Skeletal muscle tissue (tissue), 4 donors: ENCODE results near the gene FECH. TPM values are rescaled to one million over a fixed set of nuclear protein-coding genes. Genes with fewer than 3 reads are reported as not detected.
"Not testable (repeated sequence)": the region's sequence is repeated elsewhere in the genome, so short reads cannot be mapped to it uniquely, and the experiment has no call there.

Experiments
- H3K27ac ChIP-seq: one replicate; pipeline ENCODE4 v1.7.0; 2013; ENCODE audit warnings: mild to moderate bottlenecking, low read depth, low read length, inconsistent platforms
- H3K27me3 ChIP-seq, 3 donors: one replicate each; pipeline ENCODE4 v1.7.0; 2013; ENCODE audit warnings: low read length in 3 of 3; ENCODE audit not compliant: control insufficient read depth in 3 of 3, insufficient read depth in 3 of 3
- H3K36me3 ChIP-seq, 3 donors: one replicate each; pipeline ENCODE4 v1.7.0; 2013; ENCODE audit warnings: low read length in 3 of 3; ENCODE audit not compliant: control insufficient read depth in 3 of 3, insufficient read depth in 3 of 3
- H3K4me1 ChIP-seq, 3 donors: one replicate each; pipeline ENCODE4 v1.7.0; 2013; ENCODE audit warnings: low read length in 3 of 3, mild to moderate bottlenecking in 3 of 3; ENCODE audit not compliant: control insufficient read depth in 3 of 3, insufficient read depth in 3 of 3
- H3K4me3 ChIP-seq, 3 donors: one replicate each; pipeline ENCODE4 v1.7.0; 2013; ENCODE audit warnings: low read length in 3 of 3
- H3K9ac ChIP-seq, 3 donors: one replicate each; pipeline ENCODE4 v1.7.0; 2013; ENCODE audit warnings: low read length in 3 of 3, mild to moderate bottlenecking in 3 of 3, moderate library complexity in 2 of 3, low read depth in 1 of 3
- H3K9me3 ChIP-seq, 3 donors: one replicate each; pipeline ENCODE4 v1.7.0; 2013; ENCODE audit warnings: low read length in 3 of 3; ENCODE audit not compliant: control insufficient read depth in 3 of 3
- total RNA-seq: library from RNA; depleted of rRNA; stranded (reverse); fragments of >200 nt; gene quantifications from one replicate; pipeline ENCODE4 v1.2.3, GENCODE V29; 2014
- donor health status: Osteomylitis.

FECH gene
- total RNA-seq, 1 donor from 2014 or later = 50.6 TPM

DNA sequence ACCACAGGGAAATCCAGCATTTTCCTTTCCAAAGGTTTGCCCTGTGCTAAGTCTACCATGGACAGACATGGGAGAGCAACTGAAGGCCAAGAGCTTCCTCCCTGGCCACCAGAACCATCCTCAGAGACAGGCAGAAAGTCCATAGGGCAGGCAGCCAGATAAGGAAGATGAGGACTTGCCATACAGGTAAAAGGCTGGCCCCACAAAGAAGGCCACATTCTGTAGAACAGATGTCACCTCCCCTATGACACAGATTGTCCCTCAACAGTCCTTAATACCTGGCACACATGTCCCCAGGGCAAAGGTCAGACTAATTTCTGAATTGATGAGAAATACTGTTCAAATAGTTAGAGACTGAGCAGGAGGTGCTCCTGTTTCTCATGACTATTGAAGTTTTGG lies 52.0 kb downstream of the FECH start:
- H3K27me3 ChIP-seq = no peaks in the 10 kb centered on the region
- H3K9ac ChIP-seq = no peak overlapping the region
- H3K36me3 ChIP-seq = no peaks in the 10 kb centered on the region
- H3K27ac ChIP-seq = no peak overlapping the region
- no peak overlapping the region for H3K4me3 ChIP-seq
- H3K9me3 ChIP-seq = no peaks in the 10 kb centered on the region
- H3K4me1 ChIP-seq = peaks cover 13 to 14% (median 13%) of the 10 kb centered on the region in 3 donors

DNA sequence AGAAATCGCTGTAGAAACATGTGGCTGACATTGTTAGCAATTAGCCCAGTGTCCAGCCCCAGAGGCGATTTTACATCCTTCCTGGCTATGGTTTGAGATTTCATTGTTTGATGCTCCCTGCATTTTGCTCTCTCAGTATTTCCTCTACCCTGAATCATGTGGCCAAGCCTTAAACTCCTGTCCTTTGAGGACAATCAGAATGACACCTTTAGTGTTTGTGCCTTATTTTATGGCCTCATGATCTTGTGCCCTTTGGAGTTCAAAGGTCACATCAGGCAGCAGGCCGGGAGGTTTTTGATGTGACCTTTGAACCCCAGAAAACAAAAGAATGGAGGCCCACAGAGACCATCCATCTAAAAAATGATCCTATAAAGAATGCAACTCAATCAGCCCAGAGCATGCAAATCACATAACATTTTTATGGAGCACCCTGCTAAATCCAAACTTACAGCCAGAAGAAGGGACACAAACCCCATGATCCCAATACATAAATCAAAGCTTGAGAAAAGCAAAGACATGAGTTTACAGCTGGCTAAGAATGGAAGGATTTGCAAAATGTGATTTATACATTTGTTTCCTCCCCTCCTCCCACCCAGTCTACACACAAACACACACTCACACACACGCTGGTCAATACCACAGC lies 52.5 kb downstream of the FECH start:
- peak overlapping the region in 1 of 3 donors; percentile 72 for H3K9ac ChIP-seq
- H3K36me3 ChIP-seq = no peaks in the 10 kb centered on the region
- H3K4me3 ChIP-seq = no peak overlapping the region
- H3K27ac ChIP-seq = peak overlapping the region; percentile 22
- no peaks in the 10 kb centered on the region for H3K9me3 ChIP-seq
- H3K4me1 ChIP-seq = peaks cover 13 to 14% (median 13%) of the 10 kb centered on the region in 3 donors
- no peaks in the 10 kb centered on the region for H3K27me3 ChIP-seq

DNA sequence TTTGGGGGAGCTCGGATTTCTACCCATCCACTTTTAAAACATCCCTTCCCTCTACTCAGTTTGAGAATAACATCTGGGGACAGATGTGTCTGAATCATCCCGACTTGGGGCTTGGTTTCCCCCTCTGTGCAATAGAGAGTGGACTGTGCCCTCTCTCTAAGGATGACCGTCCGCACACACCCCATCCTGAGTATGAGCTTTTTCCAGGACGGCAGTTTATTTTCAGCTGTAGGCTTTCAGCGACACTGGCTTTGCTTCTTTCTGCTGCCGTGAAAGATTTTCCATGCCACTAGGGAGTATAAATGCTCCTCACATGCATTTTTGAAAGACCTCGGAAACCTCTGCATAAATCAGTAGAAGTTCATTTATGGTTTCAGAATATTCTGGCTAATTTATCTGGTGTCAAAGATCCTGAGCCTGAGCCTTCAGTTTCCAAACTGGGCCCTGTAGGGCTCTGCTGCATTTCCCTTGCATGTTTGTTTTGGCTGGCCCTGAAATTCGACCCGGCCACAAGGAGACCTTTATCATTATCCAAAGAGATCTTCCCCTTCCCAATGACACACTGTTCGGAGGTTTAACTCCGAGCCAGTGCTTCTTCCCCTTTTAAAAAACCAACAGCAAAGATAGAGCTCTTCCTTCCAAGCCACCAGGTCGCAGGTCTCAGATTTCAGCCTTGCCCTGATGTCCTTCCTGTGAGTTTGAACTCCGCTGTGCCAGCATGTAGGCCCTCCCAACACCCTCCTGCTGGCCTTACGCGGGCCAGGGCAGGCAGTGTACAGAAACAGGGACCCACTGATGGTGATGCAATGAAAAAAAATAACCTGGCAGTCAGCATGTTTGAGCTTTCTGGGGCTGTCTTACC lies 53.3 kb downstream of the FECH start:
- no peaks in the 10 kb centered on the region for H3K27me3 ChIP-seq
- H3K4me3 ChIP-seq = peak overlapping the region; percentile 2 to 46 (median 36)
- H3K27ac ChIP-seq = peak overlapping the region; percentile 22
- no peaks in the 10 kb centered on the region for H3K9me3 ChIP-seq
- no peaks in the 10 kb centered on the region for H3K36me3 ChIP-seq
- peaks cover 13 to 14% (median 13%) of the 10 kb centered on the region in 3 donors for H3K4me1 ChIP-seq
- peak overlapping the region in 2 of 3 donors; percentile 44 to 72 for H3K9ac ChIP-seq

DNA sequence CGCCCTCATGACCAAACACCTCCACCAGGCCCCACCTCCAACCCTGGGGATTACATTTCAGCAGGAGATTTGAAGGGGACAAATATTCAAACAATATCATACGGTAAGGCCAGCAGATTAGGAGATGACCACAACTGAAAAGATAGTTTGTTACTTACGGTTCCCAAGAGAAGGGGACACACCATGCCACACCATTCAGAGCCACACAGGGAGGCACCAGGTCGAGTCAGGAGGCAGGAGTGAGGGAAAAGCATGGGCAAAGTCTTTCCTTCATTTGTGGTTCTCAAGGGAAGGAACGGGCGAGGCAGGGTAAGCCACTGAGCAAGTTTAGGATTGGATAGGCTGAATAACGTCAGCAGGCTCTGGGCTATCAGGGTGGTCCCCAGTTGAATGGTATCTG lies 57.4 kb downstream of the FECH start:
- Histone ChIP-seq H3K9ac (no peak overlapping the region), H3K4me1 (peaks cover 13 to 14% (median 13%) of the 10 kb centered on the region in 3 donors), H3K27me3 (no peaks in the 10 kb centered on the region), H3K9me3 (peaks cover 0 to 3% (median 0%) of the 10 kb centered on the region in 3 donors), H3K4me3 (no peak overlapping the region), H3K27ac (no peak overlapping the region), H3K36me3 (no peaks in the 10 kb centered on the region)

DNA sequence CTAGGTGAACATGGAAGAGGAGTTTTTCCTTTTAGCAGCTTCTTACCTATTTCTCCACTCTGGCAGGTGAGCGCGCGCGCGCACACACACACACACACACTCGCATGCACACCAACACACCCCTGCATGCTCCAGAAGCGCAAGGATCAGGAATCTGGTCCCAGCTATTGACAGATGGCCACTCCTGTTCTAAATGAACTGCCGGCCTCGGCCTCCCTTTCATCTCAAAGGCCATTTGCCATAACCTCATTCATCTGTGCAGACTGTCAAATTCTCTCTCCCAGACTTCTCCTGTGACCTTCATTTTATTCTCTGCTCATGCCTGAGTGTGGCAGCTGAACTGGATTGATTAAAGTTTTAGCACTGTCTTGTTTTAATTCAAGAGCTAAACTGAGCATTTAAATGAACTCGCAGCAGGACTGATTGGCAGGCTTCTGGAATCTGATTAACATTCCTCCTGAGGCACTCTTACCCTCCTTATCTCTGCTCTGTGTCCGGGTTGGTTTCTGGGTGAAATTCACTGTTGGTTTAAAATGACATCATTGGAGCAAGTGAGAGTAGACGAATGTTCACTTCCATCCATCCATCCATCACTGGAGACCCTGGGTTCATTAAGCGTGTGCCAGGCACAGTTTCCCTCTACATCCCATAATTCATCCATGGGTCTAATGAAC lies 58.8 kb downstream of the FECH start:
- Histone ChIP-seq H3K36me3 (no peaks in the 10 kb centered on the region), H3K4me3 (no peak overlapping the region), H3K27me3 (peaks cover 0 to 2% (median 0%) of the 10 kb centered on the region in 3 donors), H3K9me3 (peaks cover 0 to 3% (median 0%) of the 10 kb centered on the region in 3 donors), H3K9ac (no peak overlapping the region), H3K27ac (no peak overlapping the region), H3K4me1 (peaks cover 1 to 2% (median 1%) of the 10 kb centered on the region in 3 donors)

DNA sequence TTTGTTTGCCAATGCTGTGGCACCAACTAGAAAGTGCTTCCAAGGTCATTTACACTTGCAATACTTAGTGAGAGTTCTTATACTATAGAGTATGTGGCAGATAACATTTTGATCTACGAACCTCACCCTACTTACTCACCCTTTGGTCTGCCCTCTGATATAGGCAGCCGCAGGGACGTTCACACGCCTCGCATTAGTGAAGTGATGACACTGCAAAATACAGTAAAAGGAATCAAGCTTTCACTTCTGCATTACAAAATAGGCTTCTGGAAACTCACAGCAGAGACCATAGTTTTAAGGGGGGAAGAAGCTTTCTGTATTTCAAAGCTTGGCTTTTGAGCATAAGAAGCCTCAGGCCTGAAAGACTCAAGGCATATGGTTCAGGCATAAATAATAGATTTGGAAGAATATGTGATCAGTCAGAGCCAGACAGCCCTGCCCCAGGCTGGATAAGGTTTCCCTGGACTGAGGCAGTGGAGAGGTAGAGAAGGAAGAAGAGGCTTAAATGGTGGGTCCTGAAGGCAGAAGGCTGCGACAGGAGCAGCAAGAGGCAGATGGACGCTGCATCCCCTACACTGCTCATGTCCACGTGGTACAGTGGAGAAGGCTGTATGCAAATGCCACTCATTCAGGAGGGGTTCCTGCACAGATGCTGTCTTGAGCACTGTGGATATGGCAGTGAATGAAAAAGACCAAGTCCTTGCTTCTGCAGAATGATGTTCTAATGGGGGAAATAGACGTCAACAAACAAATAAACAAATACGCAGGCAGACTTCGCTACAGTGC lies 63.1 kb downstream of the FECH start:
- Histone ChIP-seq H3K27ac (no peak overlapping the region), H3K9me3 (peaks cover 0 to 3% (median 0%) of the 10 kb centered on the region in 3 donors), H3K36me3 (no peaks in the 10 kb centered on the region)

DNA sequence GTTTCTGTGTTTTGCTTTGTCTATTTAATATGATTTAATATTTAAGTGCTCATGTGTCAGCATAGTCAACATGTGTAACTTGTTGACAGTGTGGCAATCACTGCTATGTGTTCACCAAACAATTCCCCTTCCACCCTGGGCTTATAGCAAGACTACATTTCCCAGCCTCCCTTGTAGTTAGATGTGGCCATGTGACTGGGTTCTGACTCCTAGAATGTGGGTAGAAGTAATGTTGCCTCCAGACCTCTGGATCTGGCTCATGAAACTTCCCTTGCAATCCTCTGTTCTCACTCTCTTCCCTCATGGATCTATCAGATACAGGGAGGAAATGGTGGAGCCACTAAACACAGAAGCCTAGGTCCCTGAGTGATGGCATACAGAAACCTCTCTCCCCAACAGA lies 64.2 kb downstream of the FECH start:
- not testable (repeated sequence) for H3K4me1 ChIP-seq, H3K9ac ChIP-seq, H3K4me3 ChIP-seq, H3K27ac ChIP-seq, H3K9me3 ChIP-seq, H3K27me3 ChIP-seq, H3K36me3 ChIP-seq

More for the DNA sequence above, 63.1 kb downstream of the FECH start:
- Histone ChIP-seq H3K4me1 (no peaks in the 10 kb centered on the region), H3K4me3 (no peak overlapping the region), H3K27me3 (peaks cover 0 to 5% (median 0%) of the 10 kb centered on the region in 3 donors), H3K9ac (no peak overlapping the region)

DNA sequence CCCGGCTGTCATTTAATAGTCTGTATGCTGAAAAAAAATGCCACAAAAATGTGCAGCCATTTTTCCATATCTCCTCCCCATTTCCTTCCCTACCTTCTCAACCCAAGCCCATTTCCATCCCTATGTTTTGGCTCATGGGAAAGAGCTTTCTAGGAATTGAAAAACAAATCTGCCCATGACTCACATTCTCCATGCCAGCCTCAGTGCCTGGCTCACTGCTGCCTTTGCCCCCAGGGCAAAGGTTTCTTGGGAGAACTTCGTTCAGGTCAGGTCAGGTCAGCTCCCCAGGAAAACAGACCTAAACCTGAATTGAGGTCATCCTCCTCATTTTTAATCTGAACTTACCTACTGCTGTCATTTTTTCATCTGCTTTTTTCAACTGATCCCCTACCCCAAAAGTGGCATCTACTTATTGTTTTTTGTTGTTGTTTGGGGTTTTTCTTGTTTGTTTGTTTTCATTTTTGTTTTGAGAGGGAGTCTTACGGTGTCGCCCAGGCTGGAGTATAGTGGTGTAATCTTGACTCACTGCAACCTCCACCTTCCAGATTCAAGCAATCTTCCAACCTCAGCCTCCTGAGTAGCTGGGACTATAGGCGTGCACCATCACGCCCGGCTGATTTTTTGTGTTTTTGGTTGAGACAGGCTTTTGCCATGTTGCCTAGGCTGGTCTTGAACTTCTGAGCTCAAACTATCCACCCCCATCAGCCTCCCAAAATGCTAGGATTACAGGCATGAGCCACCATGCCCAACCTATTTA lies 66.7 kb downstream of the FECH start:
- Histone ChIP-seq H3K4me3 (no peak overlapping the region), H3K27me3 (peaks cover 0 to 7% (median 3%) of the 10 kb centered on the region in 3 donors)

DNA sequence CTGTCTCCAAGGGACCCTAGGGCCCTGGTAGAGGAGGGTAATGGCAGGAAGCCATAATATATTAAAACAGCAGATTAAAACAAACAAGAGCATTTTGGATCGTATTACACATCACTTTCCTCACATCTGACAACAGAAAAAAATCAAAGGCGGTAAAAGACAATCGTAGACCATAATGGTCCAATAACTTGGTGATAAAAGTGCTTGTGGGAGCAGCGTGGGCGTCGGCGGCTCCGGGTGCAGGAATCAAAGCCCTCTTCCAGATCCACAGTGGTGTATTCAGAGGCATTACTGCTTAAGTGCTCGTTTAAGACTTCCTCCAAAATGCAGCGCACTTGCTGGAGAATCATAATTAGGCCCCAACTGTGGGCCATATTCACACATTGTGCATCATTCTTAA lies 68.0 kb downstream of the FECH start:
- no peak overlapping the region for H3K27ac ChIP-seq
- no peaks in the 10 kb centered on the region for H3K4me1 ChIP-seq
- H3K9ac ChIP-seq = no peak overlapping the region
- no peaks in the 10 kb centered on the region for H3K36me3 ChIP-seq
- H3K4me3 ChIP-seq = no peak overlapping the region
- no peaks in the 10 kb centered on the region for H3K9me3 ChIP-seq
- peaks cover 0 to 6% (median 3%) of the 10 kb centered on the region in 3 donors for H3K27me3 ChIP-seq

More for the DNA sequence above, 66.7 kb downstream of the FECH start:
- Histone ChIP-seq H3K9me3 (no peaks in the 10 kb centered on the region), H3K9ac (no peak overlapping the region), H3K27ac (no peak overlapping the region), H3K4me1 (no peaks in the 10 kb centered on the region), H3K36me3 (no peaks in the 10 kb centered on the region)
